DND-41 (cell line): ENCODE results near the gene GRIA4.

ENCODE experiments used
- ATAC-seq: fragments of 200-7000 bp; cut with Tn5 transposase; 3 replicates; pipeline ENCODE4 v1.9.1; 2021; ENCODE audit warnings: low read depth; ENCODE audit not compliant: insufficient read depth
- DNase-seq: peaks from one replicate; pipeline ENCODE4 v3.0.0-alpha.2; 2020
- H2AFZ ChIP-seq: 2 replicates; pipeline ENCODE4 v1.6.0; 2012; ENCODE audit warnings: low read depth, low read length
- H3K27ac ChIP-seq: 2 replicates; pipeline ENCODE4 v1.5.1; 2012; ENCODE audit warnings: low read length, inconsistent platforms
- H3K27me3 ChIP-seq: fragments of 200-600 bp; sonication (generic); 2 replicates; pipeline ENCODE4 v1.6.0; 2012; ENCODE audit warnings: low read length, mild to moderate bottlenecking, inconsistent platforms; ENCODE audit not compliant: insufficient read depth, poor library complexity
- H3K36me3 ChIP-seq: 2 replicates; pipeline ENCODE4 v1.5.1; 2012; ENCODE audit warnings: low read length, inconsistent platforms; ENCODE audit not compliant: insufficient read depth
- H3K4me1 ChIP-seq: 2 replicates; pipeline ENCODE4 v1.5.1; 2012; ENCODE audit warnings: mild to moderate bottlenecking, low read length; ENCODE audit not compliant: insufficient read depth
- H3K4me2 ChIP-seq: 2 replicates; pipeline ENCODE4 v1.6.0; 2012; ENCODE audit warnings: mild to moderate bottlenecking, moderate library complexity, low read length, inconsistent platforms; ENCODE audit not compliant: insufficient read depth
- H3K4me3 ChIP-seq, 2 experiments: fragments of 200-600 bp in 1 of 2; shearing (Covaris generic) in 1 of 2; 2 replicates each; pipeline ENCODE4 v1.5.1; 2012 to 2016; ENCODE audit warnings: inconsistent platforms in 2 of 2, low read length in 2 of 2, mild to moderate bottlenecking in 2 of 2, low read depth in 1 of 2, moderate library complexity in 1 of 2
- H3K79me2 ChIP-seq: 2 replicates; pipeline ENCODE4 v1.6.0; 2012; ENCODE audit warnings: low read length, inconsistent platforms; ENCODE audit not compliant: insufficient read depth
- H3K9ac ChIP-seq: 2 replicates; pipeline ENCODE4 v1.6.0; 2012; ENCODE audit warnings: low read depth, mild to moderate bottlenecking, inconsistent platforms, low read length, moderate library complexity
- H3K9me3 ChIP-seq: 2 replicates; pipeline ENCODE4 v1.5.1; 2012; ENCODE audit warnings: low read length, moderate library complexity, mild to moderate bottlenecking, inconsistent platforms; ENCODE audit not compliant: insufficient read depth, severe bottlenecking
- H4K20me1 ChIP-seq: 2 replicates; pipeline ENCODE4 v1.6.0; 2012; ENCODE audit warnings: low read length; ENCODE audit not compliant: insufficient read depth
- EZH2 ChIP-seq: IDR thresholded peaks from 3 replicates; pipeline ENCODE4 v1.6.1; 2012; ENCODE audit warnings: borderline replicate concordance, low read depth, mild to moderate bottlenecking, moderate library complexity, low read length, inconsistent platforms; ENCODE audit not compliant: severe bottlenecking
- TF ChIP-seq, protein P1 (sequence below): IDR thresholded peaks from 2 replicates; pipeline ENCODE4 v1.5.1; 2012; ENCODE audit warnings: borderline replicate concordance, low read length, moderate library complexity, mild to moderate bottlenecking; ENCODE audit not compliant: poor library complexity, severe bottlenecking; ENCODE audit errors: extremely low read depth

Gene GRIA4

DNA sequence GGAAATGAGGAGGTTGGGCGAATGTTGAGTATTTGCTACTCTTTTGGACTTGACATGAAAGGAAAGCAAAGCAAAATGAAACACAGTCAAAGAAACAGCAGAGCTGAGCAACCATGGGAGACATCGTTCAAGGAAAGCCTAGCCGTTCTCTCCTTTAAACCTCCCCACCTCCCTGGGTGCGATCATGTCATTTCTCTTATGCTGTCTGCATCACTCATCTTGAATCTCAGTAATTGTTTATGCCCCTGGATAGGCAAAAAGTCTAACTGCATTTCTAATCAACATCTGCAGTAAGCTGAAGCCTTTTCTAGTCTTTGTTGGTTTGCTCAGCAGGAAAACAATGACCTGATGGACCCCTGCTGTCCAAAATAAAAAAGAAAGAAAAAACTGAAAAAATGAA, 305.1 kb downstream of the GRIA4 start:
- Histone ChIP-seq H3K27ac (no peak overlapping the region), H3K4me1 (no peaks in the 10 kb centered on the region), H3K9ac (no peak overlapping the region), H2AFZ (no peak overlapping the region), H3K27me3 (no peaks in the 10 kb centered on the region), H3K36me3 (no peaks in the 10 kb centered on the region), H3K9me3 (no peaks in the 10 kb centered on the region), H4K20me1 (no peaks in the 10 kb centered on the region), H3K4me3 (no peak overlapping the region), H3K79me2 (no peaks in the 10 kb centered on the region), H3K4me2 (no peak overlapping the region)
- TF ChIP-seq, protein P1, sequence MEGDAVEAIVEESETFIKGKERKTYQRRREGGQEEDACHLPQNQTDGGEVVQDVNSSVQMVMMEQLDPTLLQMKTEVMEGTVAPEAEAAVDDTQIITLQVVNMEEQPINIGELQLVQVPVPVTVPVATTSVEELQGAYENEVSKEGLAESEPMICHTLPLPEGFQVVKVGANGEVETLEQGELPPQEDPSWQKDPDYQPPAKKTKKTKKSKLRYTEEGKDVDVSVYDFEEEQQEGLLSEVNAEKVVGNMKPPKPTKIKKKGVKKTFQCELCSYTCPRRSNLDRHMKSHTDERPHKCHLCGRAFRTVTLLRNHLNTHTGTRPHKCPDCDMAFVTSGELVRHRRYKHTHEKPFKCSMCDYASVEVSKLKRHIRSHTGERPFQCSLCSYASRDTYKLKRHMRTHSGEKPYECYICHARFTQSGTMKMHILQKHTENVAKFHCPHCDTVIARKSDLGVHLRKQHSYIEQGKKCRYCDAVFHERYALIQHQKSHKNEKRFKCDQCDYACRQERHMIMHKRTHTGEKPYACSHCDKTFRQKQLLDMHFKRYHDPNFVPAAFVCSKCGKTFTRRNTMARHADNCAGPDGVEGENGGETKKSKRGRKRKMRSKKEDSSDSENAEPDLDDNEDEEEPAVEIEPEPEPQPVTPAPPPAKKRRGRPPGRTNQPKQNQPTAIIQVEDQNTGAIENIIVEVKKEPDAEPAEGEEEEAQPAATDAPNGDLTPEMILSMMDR, result no peak
- TF ChIP-seq EZH2, result no peak
- DNase-seq (no peak), ATAC-seq (no peak)

DNA sequence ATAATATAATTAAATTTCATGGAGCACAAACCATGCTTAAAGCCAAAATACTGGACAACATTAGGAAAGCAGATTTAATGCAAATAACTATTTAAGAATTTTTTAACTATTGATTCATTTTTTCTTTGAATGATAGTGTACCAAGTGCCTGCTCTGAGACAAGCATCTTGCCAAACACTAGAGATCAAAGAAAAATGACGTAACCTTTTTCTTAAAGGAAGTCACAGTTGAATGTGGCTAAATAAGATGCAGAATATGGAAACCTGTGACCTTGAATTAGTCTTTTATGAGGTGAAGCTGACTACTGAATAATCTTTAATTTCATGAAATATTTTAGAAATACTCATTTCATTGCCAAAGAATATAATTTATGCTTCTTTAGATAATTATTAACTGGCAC, 308.2 kb downstream of the GRIA4 start:
- Histone ChIP-seq H4K20me1 (no peaks in the 10 kb centered on the region), H3K27me3 (no peaks in the 10 kb centered on the region), H3K4me3 (no peak overlapping the region), H3K36me3 (no peaks in the 10 kb centered on the region), H3K9ac (no peak overlapping the region), H2AFZ (no peak overlapping the region), H3K9me3 (no peaks in the 10 kb centered on the region), H3K4me2 (no peak overlapping the region), H3K4me1 (no peaks in the 10 kb centered on the region), H3K79me2 (no peaks in the 10 kb centered on the region), H3K27ac (no peak overlapping the region)
- ATAC-seq (peak; percentile 66; the same call in 2 of the 3 replicates), DNase-seq (no peak)
- TF ChIP-seq EZH2, result no peak
- TF ChIP-seq, protein P1, result no peak

DNA sequence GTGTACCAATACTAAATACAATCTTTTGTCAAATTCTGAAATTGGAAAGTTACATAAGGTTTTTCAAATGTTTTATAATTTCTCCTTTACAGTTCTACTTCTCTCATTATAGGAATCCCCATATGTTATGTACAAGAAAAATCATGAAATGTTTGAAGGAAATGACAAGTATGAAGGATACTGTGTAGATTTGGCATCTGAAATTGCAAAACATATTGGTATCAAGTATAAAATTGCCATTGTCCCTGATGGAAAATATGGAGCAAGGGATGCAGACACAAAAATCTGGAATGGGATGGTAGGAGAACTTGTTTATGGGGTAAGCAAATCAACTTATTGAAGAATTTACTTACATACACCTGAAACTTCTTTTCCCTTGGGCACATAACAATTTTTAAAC, 308.7 kb downstream of the GRIA4 start:
- no peaks in the 10 kb centered on the region for H3K4me1 ChIP-seq
- H2AFZ ChIP-seq, result no peak overlapping the region
- H3K79me2 ChIP-seq, result no peaks in the 10 kb centered on the region
- no peaks in the 10 kb centered on the region for H3K36me3 ChIP-seq
- no peaks in the 10 kb centered on the region for H4K20me1 ChIP-seq
- TF ChIP-seq, protein P1, result no peak
- no peak for TF ChIP-seq EZH2
- H3K9me3 ChIP-seq, result no peaks in the 10 kb centered on the region
- H3K9ac ChIP-seq, result no peak overlapping the region
- no peak overlapping the region for H3K4me2 ChIP-seq
- ATAC-seq (no peak), DNase-seq (no peak)
- no peaks in the 10 kb centered on the region for H3K27me3 ChIP-seq
- H3K4me3 ChIP-seq, result no peak overlapping the region
- H3K27ac ChIP-seq, result no peak overlapping the region

GRCh38 chr11:105923252-105923651, 313.4 kb downstream of the GRIA4 start:
- H3K4me3 ChIP-seq, result no peak overlapping the region
- no peak overlapping the region for H3K9ac ChIP-seq
- DNase-seq (no peak), ATAC-seq (no peak)
- no peaks in the 10 kb centered on the region for H3K79me2 ChIP-seq
- H3K4me1 ChIP-seq, result no peaks in the 10 kb centered on the region
- TF ChIP-seq, protein P1, result no peak
- TF ChIP-seq EZH2, result no peak
- H3K27me3 ChIP-seq, result no peaks in the 10 kb centered on the region
- no peak overlapping the region for H3K4me2 ChIP-seq
- H3K9me3 ChIP-seq, result no peaks in the 10 kb centered on the region
- no peaks in the 10 kb centered on the region for H4K20me1 ChIP-seq
- H2AFZ ChIP-seq, result no peak overlapping the region
- H3K27ac ChIP-seq, result no peak overlapping the region
- H3K36me3 ChIP-seq, result no peaks in the 10 kb centered on the region
